Daoy (cell line): Measurements from ENCODE around the gene ZNF138. TPM values are rescaled to one million over a fixed set of nuclear protein-coding genes. Genes with fewer than 3 reads are reported as not detected.
"Not testable (repeated sequence)": the region's sequence is repeated elsewhere in the genome, so short reads cannot be mapped to it uniquely, and the experiment has no call there.

Source experiments
- DNase-seq: peaks from one replicate; pipeline ENCODE4 v3.0.0-alpha.2; 2015; ENCODE audit warnings: low read depth
- total RNA-seq: library from RNA; depleted of rRNA; stranded (reverse); fragments of >200 nt; shearing (Covaris generic); gene quantifications from 2 replicates; pipeline ENCODE4 v1.2.3, GENCODE V29; 2014

Gene ZNF138
- total RNA-seq, 1 experiment from 2014 or later = 15.8 TPM

GRCh38 chr7:64838691-64839090, 44.5 kb downstream of the ZNF138 start:
- no peak for DNase-seq

GRCh38 chr7:64839910-64840309, 45.7 kb downstream of the ZNF138 start:
- DNase-seq = no peak

- DNase-seq = peak; percentile 91
These were observed 55.2 kb downstream of the ZNF138 start for GRCh38 chr7:64849250-64849923.

GRCh38 chr7:64849924-64850499, 55.8 kb downstream of the ZNF138 start:
- DNase-seq = no peak

- DNase-seq = no peak
These were observed 59.5 kb downstream of the ZNF138 start for GRCh38 chr7:64853679-64854078.

GRCh38 chr7:64854969-64855368, 60.7 kb downstream of the ZNF138 start:
- no peak for DNase-seq

GRCh38 chr7:64863021-64863420, 68.8 kb downstream of the ZNF138 start:
- no peak for DNase-seq

- not testable (repeated sequence) for DNase-seq
These were observed 69.3 kb downstream of the ZNF138 start for GRCh38 chr7:64863530-64863929.

- no peak for DNase-seq
These were observed 69.7 kb downstream of the ZNF138 start for GRCh38 chr7:64863969-64864368.

- no peak for DNase-seq
These were observed 73.7 kb downstream of the ZNF138 start for GRCh38 chr7:64867863-64868440.

GRCh38 chr7:64868499-64868898, 74.3 kb downstream of the ZNF138 start:
- DNase-seq = no peak

GRCh38 chr7:64869121-64869725, 75.0 kb downstream of the ZNF138 start:
- DNase-seq = no peak

- no peak for DNase-seq
These were observed 75.8 kb downstream of the ZNF138 start for GRCh38 chr7:64869912-64870562.

GRCh38 chr7:64870656-64871055, 76.4 kb downstream of the ZNF138 start:
- DNase-seq = no peak

- no peak for DNase-seq
These were observed 77.5 kb downstream of the ZNF138 start for GRCh38 chr7:64871761-64872160.

GRCh38 chr7:64872351-64873154, 78.3 kb downstream of the ZNF138 start:
- DNase-seq = no peak

- no peak for DNase-seq
These were observed 78.9 kb downstream of the ZNF138 start for GRCh38 chr7:64873155-64873500.

GRCh38 chr7:64873517-64873916, 79.3 kb downstream of the ZNF138 start:
- DNase-seq = no peak

- DNase-seq = peak; percentile 86
These were observed 79.9 kb downstream of the ZNF138 start for GRCh38 chr7:64874114-64874513.

- no peak for DNase-seq
These were observed 80.5 kb downstream of the ZNF138 start for GRCh38 chr7:64874562-64875250.

- DNase-seq = no peak
These were observed 81.0 kb downstream of the ZNF138 start for GRCh38 chr7:64875258-64875657.
